Natural killer cell (primary cell): ENCODE results near the gene MCF2L. TPM values are rescaled to one million over a fixed set of nuclear protein-coding genes. Genes with fewer than 3 reads are reported as not detected.

ENCODE experiments used
- ATAC-seq, 3 donors: fragments of 150-1000 bp in 2 of 3; fragments of 200-7000 bp in 1 of 3; cut with Tn5 transposase; 1 replicate in 1 of 3; 2 replicates in 2 of 3; pipeline ENCODE4 v1.10.0; 2021; ENCODE audit warnings: mild to moderate bottlenecking in 2 of 3, moderate library complexity in 2 of 3
- DNase-seq, 2 donors: peaks; one replicate each; pipeline versions ENCODE4 v3.0.0 to v3.0.0-alpha.2; 2013 to 2021; ENCODE audit warnings: mixed read lengths in 1 of 2
- H3K27ac ChIP-seq: one replicate; pipeline ENCODE4 v1.5.1; 2013; ENCODE audit warnings: mild to moderate bottlenecking, low read length
- H3K27me3 ChIP-seq: one replicate; pipeline ENCODE4 v1.6.1; 2013; ENCODE audit warnings: low read length; ENCODE audit not compliant: control insufficient read depth, insufficient read depth
- H3K36me3 ChIP-seq: one replicate; pipeline ENCODE4 v1.6.1; 2013; ENCODE audit warnings: low read length; ENCODE audit not compliant: control insufficient read depth, insufficient read depth
- H3K4me1 ChIP-seq: one replicate; pipeline ENCODE4 v1.6.1; 2013; ENCODE audit warnings: low read length; ENCODE audit not compliant: control insufficient read depth, insufficient read depth
- H3K4me3 ChIP-seq: one replicate; pipeline ENCODE4 v1.5.1; 2013; ENCODE audit warnings: low read length
- H3K9me3 ChIP-seq: one replicate; pipeline ENCODE4 v1.6.1; 2013; ENCODE audit warnings: low read length; ENCODE audit not compliant: control insufficient read depth, insufficient read depth
- H3K27ac Mint-ChIP-seq, 2 donors: one replicate each; pipeline ENCODE4 v1.8.0; 2022; ENCODE audit warnings: mild to moderate bottlenecking in 2 of 2, mixed read lengths in 2 of 2, moderate library complexity in 1 of 2
- H3K27me3 Mint-ChIP-seq, 2 donors: one replicate each; pipeline ENCODE4 v1.8.0; 2022; ENCODE audit warnings: low read depth in 2 of 2, mixed read lengths in 2 of 2
- H3K36me3 Mint-ChIP-seq: one replicate; pipeline ENCODE4 v1.8.0; 2022; ENCODE audit warnings: mixed read lengths
- H3K4me1 Mint-ChIP-seq, 2 donors: one replicate each; pipeline ENCODE4 v1.8.0; 2022; ENCODE audit warnings: mixed read lengths in 2 of 2
- H3K4me3 Mint-ChIP-seq: one replicate; pipeline ENCODE4 v1.8.0; 2022; ENCODE audit warnings: mild to moderate bottlenecking, moderate library complexity, mixed read lengths
- H3K9me3 Mint-ChIP-seq, 2 donors: one replicate each; pipeline ENCODE4 v1.8.0; 2022; ENCODE audit warnings: mixed read lengths in 2 of 2
- WGBS: methylation state at CpG from one replicate; pipeline ENCODE4 v1.1.7; 2013; ENCODE audit warnings: missing lambda C conversion rate; ENCODE audit not compliant: insufficient coverage; 5-methylcytosine and 5-hydroxymethylcytosine counted together
- intact Hi-C: fragments of 100-400 bp; cut with micrococcal nuclease; formaldehyde crosslinking; loops from one replicate; pipeline ENCODE4 v1.14.2; 2022
- total RNA-seq, 4 donors: library from RNA; stranded (reverse); fragments of 120-200 nt in 1 of 4; gene quantifications; one replicate each; pipeline versions ENCODE4 v1.2.3 to v1.2.4, GENCODE V29; 2013 to 2022
- TF ChIP-seq, protein P1 (sequence below): fragments of 200-600 bp; IDR thresholded peaks from one replicate; pipeline ENCODE4 v1.8.0; 2022; ENCODE audit warnings: antibody characterized with exemption

MCF2L gene
- total RNA-seq, 3 donors from 2014 or later (not counting 1 experiment from before 2014, with no cell fraction given), result 1.7 to 3.0 (median 3.0) TPM

DNA sequence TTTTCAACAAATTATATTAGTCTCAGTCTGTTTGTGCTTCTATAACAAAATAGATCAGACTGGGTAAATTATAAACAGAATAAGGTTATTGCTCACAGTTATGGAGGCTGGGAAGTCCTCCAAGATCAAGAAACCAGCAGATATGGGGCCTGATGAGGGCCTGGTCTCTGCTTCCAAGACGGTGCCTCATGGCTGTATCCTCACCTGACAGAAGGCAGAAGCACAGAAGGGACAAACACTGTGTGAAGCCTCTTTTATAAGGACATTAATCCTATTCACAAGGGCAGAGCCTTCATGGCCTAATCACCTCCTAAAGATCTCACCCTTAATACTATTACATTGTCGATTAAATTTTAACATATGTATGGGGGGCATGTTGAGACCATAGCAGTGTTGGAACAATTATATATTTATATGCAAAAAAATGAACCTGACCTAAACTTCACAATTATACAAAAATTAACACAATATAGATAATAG, 166.3 kb downstream of the MCF2L start:
- H3K27ac Mint-ChIP-seq, result no peak overlapping the region
- H3K9me3 ChIP-seq, result no peaks in the 10 kb centered on the region
- H3K4me3 ChIP-seq, result no peak overlapping the region
- H3K4me1 ChIP-seq, result no peaks in the 10 kb centered on the region
- H3K27ac ChIP-seq, result no peak overlapping the region
- H3K4me1 Mint-ChIP-seq, result no peaks in the 10 kb centered on the region
- H3K36me3 ChIP-seq, result no peaks in the 10 kb centered on the region
- no peaks in the 10 kb centered on the region for H3K9me3 Mint-ChIP-seq
- 94% methylated on average over 1 of the region's 2 CpGs for WGBS
- peaks cover 4% of the 10 kb centered on the region for H3K27me3 ChIP-seq
- TF ChIP-seq, protein P1, sequence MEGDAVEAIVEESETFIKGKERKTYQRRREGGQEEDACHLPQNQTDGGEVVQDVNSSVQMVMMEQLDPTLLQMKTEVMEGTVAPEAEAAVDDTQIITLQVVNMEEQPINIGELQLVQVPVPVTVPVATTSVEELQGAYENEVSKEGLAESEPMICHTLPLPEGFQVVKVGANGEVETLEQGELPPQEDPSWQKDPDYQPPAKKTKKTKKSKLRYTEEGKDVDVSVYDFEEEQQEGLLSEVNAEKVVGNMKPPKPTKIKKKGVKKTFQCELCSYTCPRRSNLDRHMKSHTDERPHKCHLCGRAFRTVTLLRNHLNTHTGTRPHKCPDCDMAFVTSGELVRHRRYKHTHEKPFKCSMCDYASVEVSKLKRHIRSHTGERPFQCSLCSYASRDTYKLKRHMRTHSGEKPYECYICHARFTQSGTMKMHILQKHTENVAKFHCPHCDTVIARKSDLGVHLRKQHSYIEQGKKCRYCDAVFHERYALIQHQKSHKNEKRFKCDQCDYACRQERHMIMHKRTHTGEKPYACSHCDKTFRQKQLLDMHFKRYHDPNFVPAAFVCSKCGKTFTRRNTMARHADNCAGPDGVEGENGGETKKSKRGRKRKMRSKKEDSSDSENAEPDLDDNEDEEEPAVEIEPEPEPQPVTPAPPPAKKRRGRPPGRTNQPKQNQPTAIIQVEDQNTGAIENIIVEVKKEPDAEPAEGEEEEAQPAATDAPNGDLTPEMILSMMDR, result no peak
- H3K4me3 Mint-ChIP-seq, result no peak overlapping the region
- no peak for DNase-seq
- H3K36me3 Mint-ChIP-seq, result no peaks in the 10 kb centered on the region
- no peak for ATAC-seq
- intact Hi-C loops, result no loop called here
- H3K27me3 Mint-ChIP-seq, result peaks cover 11 to 18% of the 10 kb centered on the region in 2 donors

DNA sequence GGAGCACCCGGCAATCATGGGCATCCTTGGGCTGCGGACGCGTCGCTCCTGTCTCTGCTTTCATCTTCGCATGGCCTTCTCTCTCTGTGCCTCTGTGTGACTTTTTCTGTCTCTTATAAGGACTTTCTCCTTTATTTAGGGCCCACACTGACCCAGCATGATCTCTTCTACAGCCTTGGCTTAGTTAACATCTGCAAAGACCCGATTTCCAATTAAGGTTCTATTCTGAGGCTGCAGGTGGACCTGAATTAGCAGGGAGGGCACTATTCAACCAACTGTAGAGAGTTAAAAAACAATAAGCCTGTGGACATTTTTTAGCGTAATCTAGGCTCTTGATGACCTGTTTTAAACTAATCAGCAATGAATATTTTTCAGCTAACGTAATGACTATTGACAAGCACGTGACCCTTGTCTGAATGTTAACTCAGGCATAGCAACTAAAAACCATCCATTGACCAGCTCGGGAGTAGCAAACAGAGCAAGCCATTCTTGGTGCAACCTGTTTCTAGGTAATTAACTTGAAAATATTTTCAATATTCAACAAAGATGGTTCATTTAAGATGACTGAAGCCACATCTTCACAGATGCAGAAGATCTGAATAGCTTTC, 168.8 kb downstream of the MCF2L start:
- Histone ChIP-seq H3K9me3 (no peaks in the 10 kb centered on the region), H3K4me3 (no peak overlapping the region), H3K27me3 (no peaks in the 10 kb centered on the region), H3K36me3 (no peaks in the 10 kb centered on the region), H3K27ac (no peak overlapping the region), H3K4me1 (no peaks in the 10 kb centered on the region)
- 92% methylated on average over 11 of the region's 11 CpGs for whole genome bisulfite sequencing
- TF ChIP-seq, protein P1, result no peak
- Mint-ChIP-seq H3K27ac (no peak overlapping the region), H3K4me3 (no peak overlapping the region), H3K27me3 (peaks cover 5 to 12% of the 10 kb centered on the region in 2 donors), H3K36me3 (no peaks in the 10 kb centered on the region), H3K4me1 (no peaks in the 10 kb centered on the region), H3K9me3 (no peaks in the 10 kb centered on the region)
- ATAC-seq, result no peak
- no peak for DNase-seq
- intact Hi-C loops, result no loop called here

DNA sequence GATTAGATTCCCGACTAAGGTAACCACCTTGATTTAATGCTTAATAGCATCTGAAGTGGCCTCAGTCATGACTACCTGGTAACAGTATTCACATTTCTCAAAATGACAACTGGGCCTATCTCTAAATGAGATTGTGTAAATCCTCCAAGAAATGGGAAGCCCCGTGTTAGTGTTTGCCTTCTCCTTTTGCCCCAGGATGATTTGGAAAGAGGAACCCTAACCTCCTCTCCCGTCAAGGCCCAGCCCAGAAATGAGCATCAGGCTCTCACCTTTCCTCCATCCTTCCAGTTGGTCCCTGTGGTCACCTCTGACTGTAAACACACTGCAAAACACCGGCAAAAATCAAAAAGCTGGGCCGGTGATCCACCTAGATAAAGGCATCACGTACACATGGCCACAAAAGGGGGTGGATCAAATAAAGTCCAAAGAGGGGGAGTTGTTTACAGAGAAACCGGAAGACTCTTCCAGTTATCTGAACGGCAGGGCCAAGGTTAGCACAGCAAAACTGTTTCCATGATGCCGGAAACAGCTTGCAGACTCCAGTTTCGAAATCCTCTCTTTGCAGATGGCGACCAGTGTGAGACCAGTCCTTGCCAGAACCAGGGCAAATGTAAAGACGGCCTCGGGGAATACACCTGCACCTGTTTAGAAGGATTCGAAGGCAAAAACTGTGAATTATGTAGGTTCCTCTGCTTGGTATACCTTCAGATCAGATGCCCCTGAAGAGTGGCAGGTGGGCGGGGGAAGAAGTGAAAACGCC, 170.0 kb downstream of the MCF2L start:
- H3K27ac Mint-ChIP-seq, result no peak overlapping the region
- no peaks in the 10 kb centered on the region for H3K27me3 ChIP-seq
- intact Hi-C loops, result no loop called here
- no peaks in the 10 kb centered on the region for H3K4me1 ChIP-seq
- 89% methylated on average over 16 of the region's 16 CpGs for WGBS
- no peak overlapping the region for H3K4me3 ChIP-seq
- H3K36me3 ChIP-seq, result no peaks in the 10 kb centered on the region
- ATAC-seq (no peak), DNase-seq (no peak)
- H3K4me3 Mint-ChIP-seq, result no peak overlapping the region
- TF ChIP-seq, protein P1, result no peak
- H3K36me3 Mint-ChIP-seq, result no peaks in the 10 kb centered on the region
- H3K27me3 Mint-ChIP-seq, result peaks cover under 1 to 3% of the 10 kb centered on the region in 2 donors
- no peaks in the 10 kb centered on the region for H3K9me3 Mint-ChIP-seq
- no peak overlapping the region for H3K27ac ChIP-seq
- H3K4me1 Mint-ChIP-seq, result no peaks in the 10 kb centered on the region
- H3K9me3 ChIP-seq, result no peaks in the 10 kb centered on the region
